Stimulated activated CD4-positive, alpha-beta T cell treated with anti-CD3 and anti-CD28 coated beads, Interleukin-4, amount 100 ng/mL, for 48 hours (primary cell): ENCODE measurements around the gene GPX1.

Experiments
- DNase-seq, 2 donors: peaks; one replicate each; pipeline ENCODE4 v3.0.0-alpha.2; 2020; ENCODE audit warnings: low read depth in 2 of 2

The GPX1 gene

DNA sequence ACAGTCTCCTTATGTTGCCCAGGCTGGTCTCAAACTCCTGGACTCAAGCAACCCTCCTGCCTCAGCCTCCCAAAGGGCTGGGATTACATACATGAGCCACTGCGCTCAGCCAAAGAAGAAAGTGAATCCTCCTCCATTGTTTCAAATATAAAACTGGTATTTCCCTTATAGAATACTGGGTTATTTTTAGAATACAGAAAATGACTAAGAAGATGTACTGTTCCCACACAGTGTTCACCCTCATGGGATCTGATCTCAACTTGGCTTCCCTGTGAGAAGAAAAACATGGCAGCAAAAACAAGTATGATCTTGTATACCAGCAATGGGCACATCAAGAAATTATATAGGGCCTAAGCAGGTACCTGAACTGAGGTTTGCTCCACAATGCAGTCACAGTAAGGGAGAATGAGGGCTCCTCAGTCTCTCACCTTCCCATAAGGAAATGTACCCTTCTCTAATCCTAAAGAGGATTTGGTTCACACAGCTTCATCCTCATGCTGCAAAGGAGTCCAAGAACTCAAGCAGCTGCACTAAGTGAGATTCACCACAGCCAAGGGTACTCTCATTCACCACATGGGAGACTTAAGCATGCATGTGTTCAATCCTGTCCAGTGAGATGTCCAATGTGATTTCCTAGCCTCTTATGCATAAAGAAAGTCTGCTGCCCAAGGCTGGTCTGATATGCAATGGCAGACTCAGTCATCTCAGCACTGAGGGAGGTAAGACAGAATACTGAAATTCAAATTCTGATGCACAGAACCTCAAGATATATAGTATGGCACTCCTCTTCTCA, 44.1 kb downstream of the GPX1 start:
- DNase-seq: no peak

- DNase-seq: no peak
Observed at GRCh38 chr3:49311283-49311682, 46.9 kb downstream of the GPX1 start.

GRCh38 chr3:49310677-49311076, 47.5 kb downstream of the GPX1 start:
- no peak for DNase-seq
